Fibroblast of villous mesenchyme (primary cell): ENCODE measurements around the gene LAIR2. TPM values are rescaled to one million over a fixed set of nuclear protein-coding genes. Genes with fewer than 3 reads are reported as not detected.
A peak's percentile ranks its signal among the peaks of the same experiment; 100 is the strongest.
"Not testable (repeated sequence)": the region's sequence is repeated elsewhere in the genome, so short reads cannot be mapped to it uniquely, and the experiment has no call there.

Experiments used
- DNase-seq: peaks from one replicate; pipeline ENCODE4 v3.0.0-alpha.2; 2010; ENCODE audit warnings: low read depth
- H3K4me3 ChIP-seq: 2 replicates; pipeline ENCODE4 v1.5.1; 2011; ENCODE audit warnings: low read depth, mild to moderate bottlenecking, low read length
- total RNA-seq: library from RNA; depleted of rRNA; stranded (reverse); fragments of >200 nt; gene quantifications from 2 replicates; pipeline ENCODE4 v1.2.3, GENCODE V29; 2012
- TF ChIP-seq, protein P1 (sequence below): IDR thresholded peaks from 2 replicates; pipeline ENCODE4 v1.5.1; 2012; ENCODE audit warnings: low read depth, mild to moderate bottlenecking, low read length; ENCODE audit not compliant: insufficient read depth

Gene LAIR2
- total RNA-seq, 1 donor, result not detected

DNA sequence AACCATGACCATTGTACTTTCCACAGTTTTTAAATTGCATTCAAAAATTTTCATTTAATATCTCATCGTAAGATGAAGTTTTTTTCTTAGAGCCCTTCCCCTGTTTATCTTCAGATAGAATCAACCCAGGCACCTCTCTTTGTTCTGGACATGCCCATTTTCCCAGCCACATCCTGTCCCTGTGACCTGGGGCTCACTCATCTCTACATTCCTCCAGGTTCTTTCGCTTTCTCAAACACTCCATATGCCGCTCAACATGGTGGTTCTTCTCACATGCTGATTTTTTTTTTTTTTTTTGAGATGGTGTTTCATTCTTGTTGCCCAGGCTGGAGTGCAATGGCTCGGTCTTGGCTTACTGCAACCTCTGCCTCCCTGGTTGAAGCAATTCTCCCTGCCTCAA lies 2.9 kb downstream of the LAIR2 start:
- H3K4me3 ChIP-seq, DNase-seq: not testable (repeated sequence)

DNA sequence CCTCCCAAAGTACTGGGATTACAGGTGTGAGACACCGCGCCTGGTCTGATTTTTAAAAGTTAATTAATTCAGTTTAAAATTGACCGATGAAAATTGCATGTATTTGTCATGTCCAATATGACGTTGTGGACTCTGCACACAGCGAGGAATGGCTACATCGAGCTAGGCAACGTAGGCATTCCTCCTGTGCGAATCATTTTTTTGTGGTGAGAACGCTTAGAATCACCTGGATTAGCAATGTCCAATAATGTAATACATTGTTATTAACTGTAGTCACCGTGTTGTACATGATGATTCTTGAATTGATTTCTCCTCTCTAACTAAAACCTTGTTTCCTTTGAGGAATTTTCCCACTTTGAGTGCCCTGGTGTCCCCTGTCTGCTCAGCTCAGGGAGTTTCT lies 3.4 kb downstream of the LAIR2 start:
- TF ChIP-seq, protein P1, sequence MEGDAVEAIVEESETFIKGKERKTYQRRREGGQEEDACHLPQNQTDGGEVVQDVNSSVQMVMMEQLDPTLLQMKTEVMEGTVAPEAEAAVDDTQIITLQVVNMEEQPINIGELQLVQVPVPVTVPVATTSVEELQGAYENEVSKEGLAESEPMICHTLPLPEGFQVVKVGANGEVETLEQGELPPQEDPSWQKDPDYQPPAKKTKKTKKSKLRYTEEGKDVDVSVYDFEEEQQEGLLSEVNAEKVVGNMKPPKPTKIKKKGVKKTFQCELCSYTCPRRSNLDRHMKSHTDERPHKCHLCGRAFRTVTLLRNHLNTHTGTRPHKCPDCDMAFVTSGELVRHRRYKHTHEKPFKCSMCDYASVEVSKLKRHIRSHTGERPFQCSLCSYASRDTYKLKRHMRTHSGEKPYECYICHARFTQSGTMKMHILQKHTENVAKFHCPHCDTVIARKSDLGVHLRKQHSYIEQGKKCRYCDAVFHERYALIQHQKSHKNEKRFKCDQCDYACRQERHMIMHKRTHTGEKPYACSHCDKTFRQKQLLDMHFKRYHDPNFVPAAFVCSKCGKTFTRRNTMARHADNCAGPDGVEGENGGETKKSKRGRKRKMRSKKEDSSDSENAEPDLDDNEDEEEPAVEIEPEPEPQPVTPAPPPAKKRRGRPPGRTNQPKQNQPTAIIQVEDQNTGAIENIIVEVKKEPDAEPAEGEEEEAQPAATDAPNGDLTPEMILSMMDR, result no peak
- no peak for DNase-seq
- no peak overlapping the region for H3K4me3 ChIP-seq

DNA sequence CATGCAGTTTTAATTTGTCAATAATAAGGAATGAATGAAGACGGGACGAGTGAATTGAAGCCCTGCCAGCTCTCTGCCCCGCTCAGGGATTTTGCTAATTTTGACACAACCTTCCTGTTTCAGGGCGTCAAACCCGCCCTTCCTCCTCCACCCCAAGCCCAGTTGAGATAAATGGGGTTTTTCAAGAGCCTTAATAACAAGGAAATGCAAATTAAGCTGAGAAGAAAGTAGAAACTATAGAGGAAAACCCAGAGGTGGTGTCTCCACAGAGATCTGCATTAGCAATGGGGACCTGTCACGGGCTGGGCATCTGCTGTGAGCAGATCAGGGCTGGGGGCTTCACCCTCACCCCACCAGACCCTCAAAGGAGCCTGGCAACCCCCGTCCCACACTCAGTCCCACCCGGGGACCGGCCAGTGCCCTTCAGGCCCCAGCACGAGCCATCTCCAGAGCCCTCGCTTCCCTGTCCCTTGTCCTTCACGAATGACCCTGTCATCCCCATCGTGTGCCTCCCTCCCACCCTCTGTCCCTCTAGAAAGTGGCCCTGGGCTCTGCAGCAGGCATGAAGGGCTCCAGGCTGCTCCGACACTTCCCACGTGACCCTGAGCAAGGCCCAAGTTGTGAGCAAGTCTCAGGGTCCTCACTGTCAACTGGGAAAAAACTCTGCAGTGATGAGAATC lies 4.5 kb downstream of the LAIR2 start:
- DNase-seq, H3K4me3 ChIP-seq: not testable (repeated sequence)

DNA sequence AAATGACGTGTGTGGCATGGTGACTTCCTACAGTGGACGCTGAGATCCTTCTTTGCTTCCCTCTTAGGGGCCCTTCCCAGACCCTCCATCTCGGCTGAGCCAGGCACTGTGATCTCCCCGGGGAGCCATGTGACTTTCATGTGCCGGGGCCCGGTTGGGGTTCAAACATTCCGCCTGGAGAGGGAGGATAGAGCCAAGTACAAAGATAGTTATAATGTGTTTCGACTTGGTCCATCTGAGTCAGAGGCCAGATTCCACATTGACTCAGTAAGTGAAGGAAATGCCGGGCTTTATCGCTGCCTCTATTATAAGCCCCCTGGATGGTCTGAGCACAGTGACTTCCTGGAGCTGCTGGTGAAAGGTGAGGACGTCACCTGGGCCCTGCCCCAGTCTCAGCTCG lies 5.2 kb downstream of the LAIR2 start:
- no peak overlapping the region for H3K4me3 ChIP-seq
- TF ChIP-seq, protein P1, result no peak
- no peak for DNase-seq

DNA sequence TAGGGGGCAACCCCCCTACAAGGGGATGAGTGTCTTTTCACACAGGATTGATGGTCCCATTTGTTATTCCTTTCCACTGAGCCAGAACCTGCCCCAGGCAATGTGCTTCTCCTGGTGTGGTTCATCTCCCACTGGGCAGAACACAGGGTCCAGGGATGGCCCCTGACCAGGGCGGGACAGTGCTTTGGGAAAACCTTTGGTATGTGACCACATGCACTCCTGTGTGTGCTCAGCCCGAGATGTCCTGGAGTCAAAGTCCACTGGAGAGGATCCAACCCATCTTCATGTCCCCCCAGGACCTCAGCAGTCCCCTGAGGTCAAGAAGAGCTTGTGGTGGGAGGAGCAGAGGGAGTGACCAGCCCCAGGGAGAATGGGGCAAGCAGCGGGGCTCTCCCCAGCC lies 5.9 kb downstream of the LAIR2 start:
- DNase-seq, H3K4me3 ChIP-seq: not testable (repeated sequence)

DNA sequence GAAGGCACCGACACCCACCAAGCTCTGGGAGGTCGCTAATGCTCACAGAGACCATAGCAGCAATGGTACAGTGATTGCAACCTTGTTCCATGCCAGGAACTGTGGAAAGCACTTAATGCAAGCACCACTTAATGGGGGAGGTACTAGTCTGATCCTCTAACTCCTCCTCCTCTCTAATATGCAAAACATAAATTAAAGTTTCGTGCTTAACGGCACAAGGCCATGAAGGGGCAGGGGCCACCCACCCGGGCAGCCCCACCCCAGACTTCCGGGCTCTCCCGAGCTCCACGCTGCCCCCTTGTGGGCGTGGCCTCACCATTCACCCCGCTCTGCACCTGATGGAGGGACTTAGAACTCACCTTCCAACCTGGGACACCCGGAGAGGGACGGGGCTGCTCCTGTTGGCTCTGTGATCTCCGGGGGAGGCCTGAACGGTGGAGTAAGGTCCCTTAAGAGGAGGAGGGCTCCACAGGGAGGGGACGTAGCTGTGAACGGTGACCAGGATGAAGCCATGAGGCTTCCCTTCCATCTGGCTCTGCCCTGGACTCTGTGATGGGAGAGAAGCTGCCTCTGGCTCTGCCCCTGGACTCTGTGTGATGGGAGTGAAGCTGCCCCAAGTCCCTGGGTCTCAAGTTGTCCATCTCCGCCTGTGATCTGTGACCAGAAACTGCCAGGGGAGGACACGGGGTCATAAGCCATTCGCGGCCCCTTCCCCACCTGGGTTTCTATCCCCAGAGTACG lies 6.7 kb downstream of the LAIR2 start:
- not testable (repeated sequence) for H3K4me3 ChIP-seq

DNA sequence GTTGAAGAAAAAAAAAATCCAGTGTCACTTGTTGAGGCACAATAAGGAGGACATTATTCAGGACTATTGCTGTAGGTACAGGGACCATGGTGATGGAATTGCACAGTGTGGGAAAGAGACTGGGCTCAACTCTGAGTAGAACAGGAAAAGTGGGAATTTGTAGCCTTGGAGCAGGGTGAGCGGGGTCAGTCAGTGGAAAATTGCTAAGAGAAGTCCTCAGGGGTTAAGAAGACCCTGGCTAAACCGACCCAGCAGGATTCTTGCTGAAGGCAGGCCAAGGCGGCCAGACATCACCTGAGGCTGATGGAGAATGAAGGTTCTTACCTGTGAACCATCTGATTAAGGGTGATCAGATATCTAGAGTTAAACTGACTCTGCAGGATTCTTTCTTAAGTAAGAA lies 12.5 kb downstream of the LAIR2 start:
- no peak for DNase-seq
- TF ChIP-seq, protein P1, result no peak
- no peak overlapping the region for H3K4me3 ChIP-seq

More for the DNA sequence above, 6.7 kb downstream of the LAIR2 start:
- DNase-seq, result not testable (repeated sequence)

DNA sequence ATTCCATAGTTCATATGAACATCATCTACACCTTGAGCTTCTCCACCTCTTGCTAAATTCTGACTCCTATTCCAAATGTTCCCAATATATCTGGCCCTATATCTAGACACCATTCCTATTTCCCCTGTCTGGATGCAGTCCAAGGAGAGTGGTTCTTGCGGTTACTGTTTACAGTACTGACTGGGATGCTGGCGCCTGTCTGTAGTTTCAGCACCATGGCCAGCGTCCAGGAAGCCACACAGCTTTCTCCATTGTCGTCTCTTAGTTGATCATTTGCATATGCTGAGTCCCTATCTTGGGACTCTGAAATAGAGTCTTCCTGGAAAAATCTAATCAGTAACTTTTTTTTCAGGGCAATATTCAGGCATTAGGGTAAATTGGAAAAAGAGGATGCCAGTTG lies 14.9 kb downstream of the LAIR2 start:
- TF ChIP-seq, protein P1, result no peak
- H3K4me3 ChIP-seq, result no peak overlapping the region
- peak; percentile 29 for DNase-seq

DNA sequence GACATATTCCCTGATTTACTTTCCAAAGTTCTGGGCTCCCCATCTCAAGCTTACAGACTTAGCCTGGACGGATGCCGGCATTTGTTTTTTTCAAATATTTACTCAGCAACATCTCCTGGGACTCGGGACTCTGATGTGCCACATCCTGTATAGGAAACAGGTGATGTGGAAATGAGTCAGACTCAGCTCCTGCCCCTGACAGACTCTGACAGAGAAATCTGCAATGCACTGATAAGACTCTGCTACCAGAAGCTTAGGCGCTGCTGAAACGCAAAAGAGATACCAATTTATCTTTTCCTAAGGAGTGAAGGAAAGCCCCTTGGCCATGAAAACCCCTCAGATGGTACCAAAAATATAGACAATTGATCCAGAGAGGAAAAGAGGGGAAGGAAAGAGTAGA lies 16.2 kb downstream of the LAIR2 start:
- no peak for DNase-seq
- no peak overlapping the region for H3K4me3 ChIP-seq
- TF ChIP-seq, protein P1, result no peak
